Keratinocyte (primary cell): ENCODE measurements around the gene NLGN4Y.

Experiments
- EZH2 ChIP-seq: IDR thresholded peaks from one replicate; pipeline ENCODE4 v1.6.1; 2012; ENCODE audit warnings: inconsistent platforms, mild to moderate bottlenecking, low read length, moderate library complexity
- TF ChIP-seq, protein P1 (sequence below), 3 experiments: IDR thresholded peaks in 1 of 3; conservative IDR thresholded peaks in 1 of 3; optimal IDR thresholded peaks in 1 of 3; 2 replicates in 2 of 3; 3 replicates in 1 of 3; pipeline versions ENCODE3 to v1.5.1; 2011; ENCODE audit warnings: low read length in 3 of 3, mild to moderate bottlenecking in 3 of 3, moderate library complexity in 2 of 3, control low read depth in 1 of 3, inconsistent platforms in 1 of 3; ENCODE audit not compliant: insufficient read depth in 2 of 3; ENCODE audit errors: extremely low read depth in 1 of 3

DNA sequence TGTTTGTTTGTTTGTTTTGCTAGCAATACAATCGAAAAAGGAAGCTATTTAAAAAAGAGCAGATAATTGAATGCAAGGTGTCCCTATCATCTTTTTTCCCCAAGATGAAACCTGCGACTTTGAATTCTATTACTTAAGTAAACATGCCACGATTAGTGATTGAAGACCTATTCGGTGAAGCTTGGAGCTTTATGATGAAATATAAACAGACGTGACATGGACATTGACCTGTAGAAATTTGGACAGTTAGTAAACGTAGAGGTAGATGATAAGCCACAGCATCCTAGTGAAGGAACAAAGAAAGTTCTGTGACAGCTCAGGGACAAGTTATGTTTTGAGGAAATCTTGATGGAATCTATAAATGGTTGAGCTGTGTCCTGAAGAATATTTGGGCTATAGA, 103.9 kb downstream of the NLGN4Y start:
- TF ChIP-seq, protein P1, sequence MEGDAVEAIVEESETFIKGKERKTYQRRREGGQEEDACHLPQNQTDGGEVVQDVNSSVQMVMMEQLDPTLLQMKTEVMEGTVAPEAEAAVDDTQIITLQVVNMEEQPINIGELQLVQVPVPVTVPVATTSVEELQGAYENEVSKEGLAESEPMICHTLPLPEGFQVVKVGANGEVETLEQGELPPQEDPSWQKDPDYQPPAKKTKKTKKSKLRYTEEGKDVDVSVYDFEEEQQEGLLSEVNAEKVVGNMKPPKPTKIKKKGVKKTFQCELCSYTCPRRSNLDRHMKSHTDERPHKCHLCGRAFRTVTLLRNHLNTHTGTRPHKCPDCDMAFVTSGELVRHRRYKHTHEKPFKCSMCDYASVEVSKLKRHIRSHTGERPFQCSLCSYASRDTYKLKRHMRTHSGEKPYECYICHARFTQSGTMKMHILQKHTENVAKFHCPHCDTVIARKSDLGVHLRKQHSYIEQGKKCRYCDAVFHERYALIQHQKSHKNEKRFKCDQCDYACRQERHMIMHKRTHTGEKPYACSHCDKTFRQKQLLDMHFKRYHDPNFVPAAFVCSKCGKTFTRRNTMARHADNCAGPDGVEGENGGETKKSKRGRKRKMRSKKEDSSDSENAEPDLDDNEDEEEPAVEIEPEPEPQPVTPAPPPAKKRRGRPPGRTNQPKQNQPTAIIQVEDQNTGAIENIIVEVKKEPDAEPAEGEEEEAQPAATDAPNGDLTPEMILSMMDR (optimal IDR thresholded peaks at IDR 0.05 in 1 of 3, IDR thresholded peaks at IDR 0.05 in 1 of 3, conservative IDR thresholded peaks at IDR 0.05 in 1 of 3; ENCODE audit: extremely low read depth in 1 of 3, insufficient read depth in 2 of 3, low read length in 3 of 3) = no peak
- no peak for TF ChIP-seq EZH2
